Endothelial cell of umbilical vein (primary cell): ENCODE data around the gene ITPR1. TPM values are rescaled to one million over a fixed set of nuclear protein-coding genes. Genes with fewer than 3 reads are reported as not detected.
"Not testable (repeated sequence)": the region's sequence is repeated elsewhere in the genome, so short reads cannot be mapped to it uniquely, and the experiment has no call there.

Experiments used
- BruUV-seq: library from RNA; stranded (reverse); fragments of 400-500 nt; replicated peaks from 2 replicates; lab custom pipeline; 2021; lab: Mats Ljungman, UMichigan
- CTCF ChIA-PET: fragments of 300-600, 350-600 bp; sonication (Branson Sonifier 250); formaldehyde crosslinking; loops from one replicate; lab custom pipeline; 2021; ENCODE audit warnings: antibody characterized with exemption, inconsistent platforms; lab: Charles Lee
- POLR2A ChIA-PET: fragments of 300-600, 350-600 bp; sonication (Branson Sonifier 250); formaldehyde crosslinking; loops from one replicate; lab custom pipeline; 2021; ENCODE audit warnings: antibody characterized with exemption, inconsistent platforms; lab: Charles Lee
- DNase-seq: peaks from one replicate; pipeline ENCODE4 v3.0.0-alpha.2; 2011; ENCODE audit warnings: low read depth, low spot score
- FAIRE-seq: peaks from 2 replicates; lab custom pipeline; 2011; peaks lifted over from hg19 to GRCh38; lab: Jason Lieb, UNC
- H2AFZ ChIP-seq: 2 replicates; pipeline ENCODE4 v1.6.0; 2012; ENCODE audit warnings: low read depth, low read length, control low read depth, inconsistent platforms
- H3K27ac ChIP-seq: 2 replicates; pipeline ENCODE4 v1.5.1; 2011; ENCODE audit warnings: low read depth, mild to moderate bottlenecking, control low read depth, low read length, moderate library complexity; ENCODE audit not compliant: insufficient read depth
- H3K27me3 ChIP-seq, 2 experiments: 2 replicates each; pipeline versions ENCODE4 v1.6.0 to v1.6.1; 2011; ENCODE audit warnings: low read length in 2 of 2, mixed read lengths in 1 of 2; ENCODE audit not compliant: control insufficient read depth in 2 of 2, insufficient read depth in 2 of 2
- H3K36me3 ChIP-seq, 2 experiments: 2 replicates in 1 of 2; 3 replicates in 1 of 2; pipeline ENCODE4 v1.5.1; 2011; ENCODE audit warnings: low read length in 2 of 2, mild to moderate bottlenecking in 1 of 2, moderate library complexity in 1 of 2; ENCODE audit not compliant: control insufficient read depth in 2 of 2, insufficient read depth in 2 of 2; ENCODE audit errors: extremely low read depth in 1 of 2
- H3K4me1 ChIP-seq: 3 replicates; pipeline ENCODE4 v1.5.1; 2011; ENCODE audit warnings: mild to moderate bottlenecking, low read length; ENCODE audit not compliant: control insufficient read depth, insufficient read depth; ENCODE audit errors: extremely low read depth
- H3K4me2 ChIP-seq: 2 replicates; pipeline ENCODE4 v1.6.1; 2011; ENCODE audit warnings: low read length, control low read depth, mixed read lengths; ENCODE audit not compliant: insufficient read depth
- H3K4me3 ChIP-seq, 3 experiments: fragments of 200-600 bp in 1 of 3; sonication (generic), shearing (Covaris generic) in 1 of 3; replicated peaks in 1 of 3; 2 replicates each; pipeline ENCODE4 v1.5.1; 2011 to 2016; ENCODE audit warnings: control low read depth in 3 of 3, low read length in 3 of 3, mild to moderate bottlenecking in 2 of 3, inconsistent platforms in 1 of 3, low read depth in 1 of 3, moderate library complexity in 1 of 3; ENCODE audit not compliant: insufficient read depth in 1 of 3
- H3K79me2 ChIP-seq: 2 replicates; pipeline ENCODE4 v1.6.0; 2012; ENCODE audit warnings: low read length, inconsistent platforms; ENCODE audit not compliant: control insufficient read depth, insufficient read depth
- H3K9ac ChIP-seq: replicated peaks from 2 replicates; pipeline ENCODE3; 2011; ENCODE audit warnings: low read length, control low read depth; ENCODE audit not compliant: insufficient read depth; ENCODE audit errors: extremely low read depth
- H3K9me1 ChIP-seq: replicated peaks from 3 replicates; pipeline ENCODE4 v1.6.0; 2011; ENCODE audit warnings: mild to moderate bottlenecking, low read length; ENCODE audit not compliant: control insufficient read depth, insufficient read depth; ENCODE audit errors: extremely low read depth
- H3K9me3 ChIP-seq: replicated peaks from 2 replicates; pipeline ENCODE4 v1.5.1; 2012; ENCODE audit warnings: low read length, inconsistent platforms; ENCODE audit not compliant: control insufficient read depth, insufficient read depth
- H4K20me1 ChIP-seq: replicated peaks from 2 replicates; pipeline ENCODE3; 2011; ENCODE audit warnings: mild to moderate bottlenecking, low read length; ENCODE audit not compliant: control insufficient read depth, insufficient read depth; ENCODE audit errors: extremely low read depth
- MYC ChIP-seq: IDR thresholded peaks from one replicate; pipeline ENCODE4 v1.6.1; 2011; ENCODE audit warnings: mild to moderate bottlenecking, low read depth, low read length
- POLR2A ChIP-seq: IDR thresholded peaks from 2 replicates; pipeline ENCODE4 v1.6.1; 2012; ENCODE audit warnings: low read depth, mild to moderate bottlenecking, control low read depth, low read length
- dilution Hi-C: fragments of 300-500 bp; cut with MboI; formaldehyde crosslinking; loops from one replicate; pipeline ENCODE4 v1.15.0; 2019; ENCODE audit warnings: low sequenced_read_pairs; ENCODE audit not compliant: extremely low pct_ligation_motif_present
- intact Hi-C: fragments of 100-400 bp; cut with micrococcal nuclease; formaldehyde crosslinking; loops from one replicate; pipeline ENCODE4 v1.10.0; 2022
- polyA plus RNA-seq, 4 experiments: library from polyadenylated mRNA; depleted of rRNA in 3 of 4; stranded (reverse) in 3 of 4; unstranded in 1 of 4; fragments of >200 nt; gene quantifications; 2 replicates each; pipeline versions ENCODE4 v1.2.1 to v1.2.3, GENCODE V29; 2011 to 2012; ENCODE audit warnings: missing spikeins in 1 of 4
- total RNA-seq: library from RNA; stranded (reverse); gene quantifications from 2 replicates; pipeline ENCODE4 v1.2.3, GENCODE V29; 2021

ITPR1 gene
- total and polyA plus RNA-seq, 2 donors (not counting 3 experiments of a cell fraction or from before 2014, with no cell fraction given): 5.1 to 16.1 TPM

- Histone ChIP-seq H3K79me2 (no peaks in the 10 kb centered on the region), H3K27ac (no peak overlapping the region), H3K4me1 (no peaks in the 10 kb centered on the region), H3K36me3 (no peaks in the 10 kb centered on the region), H4K20me1 (no peaks in the 10 kb centered on the region), H3K9me3 (no peaks in the 10 kb centered on the region), H3K9ac (no peak overlapping the region), H3K27me3 (no peaks in the 10 kb centered on the region), H3K4me2 (no peak overlapping the region), H3K9me1 (no peaks in the 10 kb centered on the region), H3K4me3 (no peak overlapping the region), H2AFZ (no peak overlapping the region)
- intact Hi-C loops (no loop called here), dilution Hi-C loops (no loop called here)
- ChIA-PET CTCF (no interaction called here), POLR2A (no interaction called here)
- BruUV-seq: no TSS peak
- no peak for FAIRE-seq
- DNase-seq: no peak
- TF ChIP-seq MYC: no peak
- no peak for TF ChIP-seq POLR2A
Observed at GRCh38 chr3:4589475-4590097, 96.4 kb downstream of the ITPR1 start.

DNA sequence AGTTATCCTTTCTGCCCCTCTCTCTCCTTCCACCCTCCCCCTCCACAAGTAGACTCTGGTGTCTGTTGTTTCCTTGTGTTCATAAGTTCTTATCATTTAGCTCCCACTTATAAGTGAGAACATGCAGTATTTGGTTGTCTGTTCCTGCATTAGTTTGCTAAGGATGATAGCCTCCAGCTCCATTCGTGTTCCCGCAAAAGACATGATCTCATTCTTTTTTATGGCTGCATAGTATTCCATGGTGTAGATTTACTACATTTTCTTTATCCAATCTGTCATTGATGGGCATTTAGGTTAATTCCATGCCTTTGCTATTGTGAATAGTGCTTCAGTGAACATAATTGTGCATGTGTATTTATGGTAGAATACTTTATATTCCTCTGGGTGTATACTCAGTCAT, 97.7 kb downstream of the ITPR1 start:
- H2AFZ ChIP-seq, H3K4me1 ChIP-seq, H4K20me1 ChIP-seq, DNase-seq, H3K9ac ChIP-seq, H3K9me1 ChIP-seq, POLR2A ChIA-PET, H3K79me2 ChIP-seq, BruUV-seq, H3K4me2 ChIP-seq, H3K4me3 ChIP-seq, H3K36me3 ChIP-seq, FAIRE-seq, H3K27ac ChIP-seq, H3K9me3 ChIP-seq, dilution Hi-C loops, intact Hi-C loops, H3K27me3 ChIP-seq: not testable (repeated sequence)
- CTCF ChIA-PET: interaction anchor here (1.1 kb wide), 1 partner anchor 13 kb away, joined by 3 read pairs; no protein-coding TSS in a partner anchor
